GM15510 (cell line): Measurements from ENCODE around the gene TAT.

Source experiments
- POLR2A ChIP-seq: IDR thresholded peaks from 3 replicates; pipeline ENCODE4 v1.6.1; 2011; ENCODE audit warnings: borderline replicate concordance; ENCODE audit not compliant: insufficient read length; ENCODE audit errors: extremely low read depth

Gene TAT

GRCh38 chr16:71590584-71590983 is 13.7 kb upstream of the TAT start:
- TF ChIP-seq POLR2A, result no peak

GRCh38 chr16:71585318-71585703 is 8.4 kb upstream of the TAT start:
- TF ChIP-seq POLR2A, result no peak

- TF ChIP-seq POLR2A, result no peak
Measured at GRCh38 chr16:71584543-71585317, 7.8 kb upstream of the TAT start.

- TF ChIP-seq POLR2A, result no peak
Measured at GRCh38 chr16:71574702-71575101, 2.2 kb downstream of the TAT start.

- no peak for TF ChIP-seq POLR2A
Measured at GRCh38 chr16:71573387-71574094, 3.4 kb downstream of the TAT start.

GRCh38 chr16:71572497-71573116 is 4.3 kb downstream of the TAT start:
- no peak for TF ChIP-seq POLR2A

GRCh38 chr16:71570144-71570543 is 6.7 kb downstream of the TAT start:
- no peak for TF ChIP-seq POLR2A

- TF ChIP-seq POLR2A, result no peak
Measured at GRCh38 chr16:71569621-71570020, 7.3 kb downstream of the TAT start.

GRCh38 chr16:71568551-71568950 is 8.3 kb downstream of the TAT start:
- TF ChIP-seq POLR2A, result no peak

GRCh38 chr16:71567931-71568330 is 9.0 kb downstream of the TAT start:
- no peak for TF ChIP-seq POLR2A

- TF ChIP-seq POLR2A, result no peak
Measured at GRCh38 chr16:71565812-71566700, 10.8 kb downstream of the TAT start.

- no peak for TF ChIP-seq POLR2A
Measured at GRCh38 chr16:71564335-71564967, 12.4 kb downstream of the TAT start.

GRCh38 chr16:71562552-71562951 is 14.3 kb downstream of the TAT start:
- no peak for TF ChIP-seq POLR2A

GRCh38 chr16:71559855-71560254 is 17.0 kb downstream of the TAT start:
- TF ChIP-seq POLR2A, result no peak

GRCh38 chr16:71557954-71558582 is 18.8 kb downstream of the TAT start:
- no peak for TF ChIP-seq POLR2A

GRCh38 chr16:71557299-71557698 is 19.6 kb downstream of the TAT start:
- TF ChIP-seq POLR2A, result no peak
